Measurements from ENCODE around the gene ZNF688. TPM values are rescaled to one million over a fixed set of nuclear protein-coding genes. Genes with fewer than 3 reads are reported as not detected.

Gene ZNF688
- total and polyA plus RNA-seq, 4 donors = 3.4 to 8.9 (median 4.8) TPM

DNA sequence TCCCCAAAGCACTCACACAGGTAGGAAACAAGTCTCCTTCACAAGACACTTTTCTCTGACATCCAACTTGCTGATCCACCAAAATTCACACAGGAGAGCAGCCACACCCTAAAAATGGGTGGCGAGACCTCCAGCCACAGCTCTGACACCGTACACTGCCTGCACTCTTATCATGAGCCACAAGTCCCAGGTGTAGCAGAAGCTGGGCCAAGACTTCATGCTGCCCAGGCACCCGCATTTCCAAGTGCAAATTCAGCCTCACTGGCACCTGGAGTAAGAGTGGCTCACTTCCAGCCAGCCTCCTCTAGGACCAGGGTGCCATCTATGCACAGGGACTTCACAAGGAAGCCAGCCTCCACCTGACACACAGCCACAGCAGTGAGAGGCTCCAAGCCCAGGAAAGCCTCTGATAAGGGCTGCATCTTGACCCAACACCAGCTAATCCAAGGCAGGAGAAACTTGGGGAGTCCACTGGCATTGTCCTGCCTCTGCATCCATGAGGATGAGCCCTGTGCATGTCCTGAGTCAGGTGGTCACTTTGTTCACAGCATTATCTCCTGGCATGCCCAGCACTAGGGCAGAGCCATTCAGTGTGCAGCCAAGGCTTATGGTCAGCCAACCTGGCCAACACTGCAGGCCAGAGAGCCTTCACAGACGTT is 42.6 kb downstream of the ZNF688 start:
- Histone ChIP-seq H3K4me3 (ENCODE audit: low read depth in 1 of 3, low read length in 3 of 3) (no peak overlapping the region), H3K36me3 (ENCODE audit: control insufficient read depth in 4 of 4, insufficient read depth in 3 of 4, low read depth in 1 of 4, low read length in 3 of 4) (peaks cover 0 to 6% (median 1%) of the 10 kb centered on the region in 4 donors), H3K27me3 (ENCODE audit: control insufficient read depth in 4 of 4, insufficient read depth in 4 of 4, low read length in 3 of 4) (no peaks in the 10 kb centered on the region), H3K4me1 (ENCODE audit: control insufficient read depth in 4 of 4, insufficient read depth in 4 of 4, low read length in 3 of 4) (peaks cover 9 to 58% (median 36%) of the 10 kb centered on the region in 4 donors), H3K9ac (ENCODE audit: low read depth in 1 of 2, low read length in 2 of 2) (no peak overlapping the region), H3K9me3 (ENCODE audit: control insufficient read depth in 4 of 4, low read length in 3 of 4) (no peaks in the 10 kb centered on the region), H3K27ac (ENCODE audit: low read depth in 1 of 2, low read length in 2 of 2) (no peak overlapping the region)
- 80% methylated on average over 4 of the region's 4 CpGs for WGBS
- TF ChIP-seq, protein P1, sequence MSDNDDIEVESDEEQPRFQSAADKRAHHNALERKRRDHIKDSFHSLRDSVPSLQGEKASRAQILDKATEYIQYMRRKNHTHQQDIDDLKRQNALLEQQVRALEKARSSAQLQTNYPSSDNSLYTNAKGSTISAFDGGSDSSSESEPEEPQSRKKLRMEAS (IDR thresholded peaks at IDR 0.05) = no peak
- TF ChIP-seq NR2F2 (IDR thresholded peaks at IDR 0.05) (no peak), RXRA (IDR thresholded peaks at IDR 0.05) (no peak)
- no peak for DNase-seq (ENCODE audit: low spot score)

DNA sequence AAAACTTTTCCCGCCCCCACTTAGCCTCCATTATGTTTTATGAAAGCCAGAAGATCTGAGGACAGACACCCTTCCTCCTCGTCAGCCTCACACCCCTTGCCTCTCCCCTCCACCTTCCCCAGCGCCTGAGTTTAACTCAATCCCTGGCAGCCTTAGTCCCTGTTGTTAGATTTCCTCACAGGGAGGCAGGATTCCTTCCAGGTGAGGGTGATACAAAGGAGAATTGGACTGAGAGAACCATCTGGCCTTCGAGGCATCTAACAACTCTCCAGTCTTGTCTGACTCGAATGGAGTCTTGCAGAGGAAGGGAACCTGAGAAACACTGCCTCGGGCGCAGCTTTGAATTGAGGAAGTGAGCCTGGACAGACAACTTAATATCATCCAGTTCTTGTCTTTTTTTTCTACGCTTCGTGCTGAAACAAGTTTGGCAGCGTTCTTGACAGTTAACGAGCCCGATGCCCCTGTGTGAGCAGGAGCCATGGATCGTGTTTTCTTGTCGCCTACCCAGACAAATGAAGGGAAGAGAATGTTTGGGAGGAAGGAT is 43.8 kb downstream of the ZNF688 start:
- Histone ChIP-seq H3K36me3 (ENCODE audit: control insufficient read depth in 4 of 4, insufficient read depth in 3 of 4, low read depth in 1 of 4, low read length in 3 of 4) (peaks cover 0 to 6% (median 1%) of the 10 kb centered on the region in 4 donors), H3K9ac (ENCODE audit: low read depth in 1 of 2, low read length in 2 of 2) (peak overlapping the region in 1 of 2 donors; percentile 61), H3K4me3 (ENCODE audit: low read depth in 1 of 3, low read length in 3 of 3) (peak overlapping the region in 1 of 3 donors; percentile 15), H3K4me1 (ENCODE audit: control insufficient read depth in 4 of 4, insufficient read depth in 4 of 4, low read length in 3 of 4) (peaks cover 4 to 53% (median 34%) of the 10 kb centered on the region in 4 donors), H3K27me3 (ENCODE audit: control insufficient read depth in 4 of 4, insufficient read depth in 4 of 4, low read length in 3 of 4) (no peaks in the 10 kb centered on the region), H3K9me3 (ENCODE audit: control insufficient read depth in 4 of 4, low read length in 3 of 4) (no peaks in the 10 kb centered on the region), H3K27ac (ENCODE audit: low read depth in 1 of 2, low read length in 2 of 2) (peak overlapping the region; percentile 95 to 99)
- 41% methylated on average over 14 of the region's 14 CpGs for whole genome bisulfite sequencing
- TF ChIP-seq GABPA (IDR thresholded peaks at IDR 0.05 in 1 of 2, conservative IDR thresholded peaks at IDR 0.05 in 1 of 2) (no peak), TAF1 (conservative IDR thresholded peaks at IDR 0.05) (no peak), RAD21 (IDR thresholded peaks at IDR 0.05) (peak; percentile 2 to 4), YY1 (IDR thresholded peaks at IDR 0.05) (peak; percentile 5)
- TF ChIP-seq, protein P1 (IDR thresholded peaks at IDR 0.05) = no peak
- DNase-seq (ENCODE audit: low spot score) = no peak

GRCh38 chr16:30526823-30527634 is 44.5 kb downstream of the ZNF688 start:
- peaks cover 0 to 3% (median 0%) of the 10 kb centered on the region in 4 donors for H3K36me3 ChIP-seq (ENCODE audit: control insufficient read depth in 4 of 4, insufficient read depth in 3 of 4, low read depth in 1 of 4, low read length in 3 of 4)
- WGBS = under 1% methylated on average over 79 of the region's 79 CpGs
- H3K9me3 ChIP-seq (ENCODE audit: control insufficient read depth in 4 of 4, low read length in 3 of 4) = no peaks in the 10 kb centered on the region
- peak overlapping the region; percentile 50 to 61 for H3K9ac ChIP-seq (ENCODE audit: low read depth in 1 of 2, low read length in 2 of 2)
- peak; percentile 98 for DNase-seq (ENCODE audit: low spot score)
- peak overlapping the region; percentile 75 to 82 (median 81) for H3K4me3 ChIP-seq (ENCODE audit: low read depth in 1 of 3, low read length in 3 of 3)
- peak overlapping the region; percentile 95 to 99 for H3K27ac ChIP-seq (ENCODE audit: low read depth in 1 of 2, low read length in 2 of 2)
- H3K27me3 ChIP-seq (ENCODE audit: control insufficient read depth in 4 of 4, insufficient read depth in 4 of 4, low read length in 3 of 4) = no peaks in the 10 kb centered on the region
- peaks cover 5 to 53% (median 38%) of the 10 kb centered on the region in 4 donors for H3K4me1 ChIP-seq (ENCODE audit: control insufficient read depth in 4 of 4, insufficient read depth in 4 of 4, low read length in 3 of 4)
- TF ChIP-seq RAD21 (IDR thresholded peaks at IDR 0.05) (peak; percentile 37 to 41), NR2F2 (IDR thresholded peaks at IDR 0.05) (no peak), EGR1 (IDR thresholded peaks at IDR 0.05; ENCODE audit: low read depth in 2 of 2) (peak; percentile 58 to 65), TAF1 (conservative IDR thresholded peaks at IDR 0.05) (no peak), SP1 (IDR thresholded peaks at IDR 0.05) (peak; percentile 69), REST (IDR thresholded peaks at IDR 0.05) (no peak), GABPA (IDR thresholded peaks at IDR 0.05 in 1 of 2, conservative IDR thresholded peaks at IDR 0.05 in 1 of 2) (peak; percentile 72 to 86), FOXA1 (IDR thresholded peaks at IDR 0.05) (no peak), HNF4A (conservative IDR thresholded peaks at IDR 0.05) (peak; percentile 17 to 32), ZBTB33 (IDR thresholded peaks at IDR 0.05) (no peak), JUND (IDR thresholded peaks at IDR 0.05) (no peak), YY1 (IDR thresholded peaks at IDR 0.05) (peak; percentile 90), ATF3 (IDR thresholded peaks at IDR 0.05) (no peak), RXRA (IDR thresholded peaks at IDR 0.05) (no peak), FOXA2 (IDR thresholded peaks at IDR 0.05) (no peak)
- TF ChIP-seq, protein P1 (IDR thresholded peaks at IDR 0.05) = peak; percentile 59

Measured in liver (tissue), 9 donors.